GM18870 (cell line): ENCODE data around the gene TCF25.
"Not testable (repeated sequence)": the region's sequence is repeated elsewhere in the genome, so short reads cannot be mapped to it uniquely, and the experiment has no call there.

ENCODE experiments used
- ATAC-seq: cut with Tn5 transposase; IDR thresholded peaks from one replicate; pipeline ENCODE4 v1.9.1; 2021; ENCODE audit warnings: moderate library complexity; ENCODE audit not compliant: unreplicated experiment

Gene TCF25

DNA sequence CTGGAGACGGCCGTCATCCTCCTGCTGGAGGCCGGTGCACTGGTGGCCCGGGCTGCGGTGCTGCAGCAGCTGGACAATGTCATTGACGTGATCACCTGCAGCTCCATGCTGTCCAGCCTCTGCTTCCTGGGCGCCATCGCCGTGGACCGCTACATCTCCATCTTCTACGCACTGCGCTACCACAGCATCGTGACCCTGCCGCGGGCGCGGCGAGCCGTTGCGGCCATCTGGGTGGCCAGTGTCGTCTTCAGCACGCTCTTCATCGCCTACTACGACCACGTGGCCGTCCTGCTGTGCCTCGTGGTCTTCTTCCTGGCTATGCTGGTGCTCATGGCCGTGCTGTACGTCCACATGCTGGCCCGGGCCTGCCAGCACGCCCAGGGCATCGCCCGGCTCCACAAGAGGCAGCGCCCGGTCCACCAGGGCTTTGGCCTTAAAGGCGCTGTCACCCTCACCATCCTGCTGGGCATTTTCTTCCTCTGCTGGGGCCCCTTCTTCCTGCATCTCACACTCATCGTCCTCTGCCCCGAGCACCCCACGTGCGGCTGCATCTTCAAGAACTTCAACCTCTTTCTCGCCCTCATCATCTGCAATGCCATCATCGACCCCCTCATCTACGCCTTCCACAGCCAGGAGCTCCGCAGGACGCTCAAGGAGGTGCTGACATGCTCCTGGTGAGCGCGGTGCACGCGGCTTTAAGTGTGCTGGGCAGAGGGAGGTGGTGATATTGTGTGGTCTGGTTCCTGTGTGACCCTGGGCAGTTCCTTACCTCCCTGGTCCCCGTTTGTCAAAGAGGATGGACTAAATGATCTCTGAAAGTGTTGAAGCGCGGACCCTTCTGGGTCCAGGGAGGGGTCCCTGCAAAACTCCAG lies 46.4 kb downstream of the TCF25 start:
- no peak for ATAC-seq

DNA sequence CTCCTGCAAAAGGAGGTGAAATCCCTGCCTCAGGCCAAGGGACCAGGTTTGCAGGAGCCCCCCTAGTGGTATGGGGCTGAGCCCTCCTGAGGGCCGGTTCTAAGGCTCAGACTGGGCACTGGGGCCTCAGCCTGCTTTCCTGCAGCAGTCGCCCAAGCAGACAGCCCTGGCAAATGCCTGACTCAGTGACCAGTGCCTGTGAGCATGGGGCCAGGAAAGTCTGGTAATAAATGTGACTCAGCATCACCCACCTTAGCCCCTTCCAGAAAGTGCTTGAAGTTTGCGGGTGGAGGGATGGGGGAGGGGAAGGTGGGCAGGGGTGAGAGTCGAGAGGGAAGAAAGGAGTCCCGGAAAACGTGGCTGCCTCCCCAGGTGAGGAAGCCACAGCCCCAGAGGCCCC lies 47.3 kb downstream of the TCF25 start:
- no peak for ATAC-seq

DNA sequence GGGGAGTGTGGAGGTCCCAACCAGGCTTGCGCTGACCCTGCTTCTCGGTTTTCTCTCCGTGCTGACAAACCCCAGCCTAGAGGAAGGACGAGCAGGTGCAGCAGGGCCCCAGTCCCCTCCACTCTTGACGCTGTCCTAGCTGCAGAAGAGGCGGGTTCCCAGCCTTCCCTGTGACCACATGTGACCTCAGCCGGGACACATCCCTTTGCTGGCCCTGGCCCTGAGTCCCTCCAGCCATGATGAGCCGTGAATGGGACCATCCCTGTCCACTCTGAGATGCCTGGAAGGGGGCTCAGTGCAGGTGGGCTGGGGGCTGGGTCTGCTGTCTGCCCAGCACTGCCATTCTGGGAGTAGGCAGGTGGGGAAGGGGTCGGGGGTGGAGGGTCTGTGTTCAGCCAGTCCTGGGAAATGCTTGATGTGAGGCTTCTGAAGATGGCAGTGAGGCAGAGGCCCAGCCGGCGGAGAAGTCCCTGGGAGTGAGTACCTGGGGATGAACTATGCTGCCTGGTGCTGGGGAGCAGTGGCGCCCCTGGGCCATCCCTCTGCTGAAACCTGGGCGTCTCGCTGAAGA lies 47.8 kb downstream of the TCF25 start:
- no peak for ATAC-seq

DNA sequence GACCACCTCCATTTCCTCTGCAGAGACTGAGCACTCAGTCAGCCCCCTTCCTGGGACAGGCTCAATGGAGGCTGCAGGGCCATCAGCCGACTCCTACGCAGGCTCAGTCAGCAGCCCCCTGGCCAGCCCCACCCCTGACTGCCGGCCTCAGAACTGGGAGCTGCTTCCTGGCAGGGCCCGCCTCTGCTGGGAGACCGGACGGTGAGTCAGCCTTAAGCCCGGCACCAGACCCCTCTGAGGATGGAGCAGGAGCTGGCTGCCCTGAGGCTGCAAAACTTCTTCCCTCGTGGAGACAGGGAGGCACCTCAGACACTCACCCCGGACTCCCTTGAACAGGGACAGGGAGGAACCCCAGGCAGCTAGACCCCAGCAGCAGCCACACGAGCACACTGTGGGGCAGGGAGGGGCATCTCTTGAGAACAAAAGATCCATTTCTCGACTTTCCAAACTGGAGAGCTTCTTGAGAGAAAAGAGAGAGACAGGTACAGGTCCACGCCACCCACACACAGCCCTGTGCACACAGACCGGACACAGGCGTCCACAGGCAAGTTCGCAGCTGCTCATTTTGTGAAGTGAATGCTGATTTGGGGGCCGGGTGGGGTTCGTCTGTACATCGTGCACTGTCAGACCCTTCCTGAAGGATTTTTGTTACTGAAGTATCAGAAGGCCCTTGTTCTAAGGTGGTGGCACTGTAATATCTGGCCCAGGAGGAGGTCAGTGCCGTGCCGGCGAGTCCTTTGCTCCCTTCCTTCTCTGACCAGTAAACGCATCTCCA lies 48.5 kb downstream of the TCF25 start:
- no peak for ATAC-seq

DNA sequence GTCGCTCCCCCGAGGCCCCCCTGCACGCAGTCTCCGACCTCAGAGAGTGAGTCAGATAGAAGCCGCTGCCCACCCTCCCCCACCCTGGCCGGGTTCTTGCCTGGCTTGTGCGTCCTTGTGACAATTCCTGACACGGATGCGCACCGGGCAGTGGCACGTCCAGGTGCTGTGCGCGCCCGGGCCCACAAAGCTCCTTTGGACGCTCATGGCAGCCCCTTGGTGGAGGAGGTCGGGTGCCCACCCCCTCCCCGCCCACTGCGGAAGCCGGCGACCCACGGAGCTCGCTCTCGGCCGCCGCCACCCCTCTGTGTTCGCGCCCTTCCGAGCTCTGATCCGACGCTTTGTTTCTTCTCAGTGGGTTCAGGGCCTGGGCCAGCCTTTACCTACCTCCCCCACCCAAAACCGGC lies 49.1 kb downstream of the TCF25 start:
- ATAC-seq: no peak

DNA sequence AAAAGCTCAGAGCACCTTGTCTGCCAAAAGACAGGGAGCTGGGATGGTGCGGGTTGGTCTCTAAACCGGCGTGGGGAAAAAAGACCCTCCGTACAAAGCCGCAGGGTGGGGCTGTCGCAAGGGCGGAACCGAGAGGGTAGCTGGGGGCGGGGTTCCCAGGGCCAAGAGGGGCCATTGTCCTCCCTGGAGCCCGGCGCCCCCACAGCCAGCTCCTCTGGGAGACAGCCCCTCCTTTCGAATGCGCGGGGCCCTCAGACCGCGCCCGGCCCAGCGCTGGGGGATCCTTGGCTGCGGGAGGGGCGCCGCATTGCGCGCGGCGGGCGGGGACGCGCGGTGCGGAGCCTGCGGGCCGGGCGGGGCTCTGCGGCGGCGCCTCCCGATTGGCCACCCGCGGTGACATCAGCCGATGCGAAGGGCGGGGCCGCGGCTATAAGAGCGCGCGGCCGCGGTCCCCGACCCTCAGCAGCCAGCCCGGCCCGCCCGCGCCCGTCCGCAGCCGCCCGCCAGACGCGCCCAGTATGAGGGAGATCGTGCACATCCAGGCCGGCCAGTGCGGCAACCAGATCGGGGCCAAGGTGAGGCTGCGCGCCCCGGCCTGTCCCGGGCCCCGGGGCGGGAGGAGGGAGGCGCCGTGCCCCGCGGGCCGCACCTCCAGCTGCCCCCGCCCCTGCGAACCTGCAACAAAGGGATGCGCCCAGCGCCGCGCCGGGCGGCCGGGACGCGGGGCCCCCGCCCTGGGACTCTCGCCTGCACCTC lies 49.7 kb downstream of the TCF25 start, which contains the start of gene TUBB3:
TUBB3 (plus strand) TSS at position 459 of the 756 bp plus-strand sequence; CDS start at position 519, 60 bp downstream.
- no peak for ATAC-seq

DNA sequence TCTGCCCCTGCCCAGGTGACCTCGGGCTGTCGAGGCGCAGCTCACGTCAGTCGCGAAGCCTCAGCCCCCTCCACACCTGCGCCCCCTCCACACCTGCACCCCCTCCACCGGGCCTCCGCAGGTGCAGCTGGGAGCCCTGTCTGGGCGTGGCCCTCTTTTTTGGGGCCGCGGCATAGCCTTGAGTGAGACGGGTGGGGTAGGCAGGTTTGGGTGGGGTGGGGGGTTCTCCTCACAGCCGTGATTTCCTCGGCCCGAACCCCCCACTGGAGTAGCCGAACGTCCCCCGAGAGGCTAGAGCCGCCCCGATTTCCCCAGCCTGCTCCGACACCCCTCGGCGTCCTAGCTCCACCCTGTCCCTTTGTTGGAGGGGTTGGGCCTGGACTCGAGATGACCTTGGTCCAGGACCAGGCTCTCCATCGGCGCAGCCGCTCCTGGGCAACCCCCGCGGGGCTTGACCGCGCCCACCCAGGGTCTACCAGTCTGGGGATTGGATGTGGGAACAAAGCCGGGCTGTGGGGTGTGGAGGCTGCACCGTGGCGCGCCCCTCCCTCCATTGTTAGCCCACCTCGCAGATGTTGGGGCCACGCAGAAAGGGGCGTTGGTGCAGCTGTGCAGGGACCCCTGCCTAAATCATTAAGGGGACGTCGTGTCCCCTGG lies 50.4 kb downstream of the TCF25 start:
- ATAC-seq: no peak

DNA sequence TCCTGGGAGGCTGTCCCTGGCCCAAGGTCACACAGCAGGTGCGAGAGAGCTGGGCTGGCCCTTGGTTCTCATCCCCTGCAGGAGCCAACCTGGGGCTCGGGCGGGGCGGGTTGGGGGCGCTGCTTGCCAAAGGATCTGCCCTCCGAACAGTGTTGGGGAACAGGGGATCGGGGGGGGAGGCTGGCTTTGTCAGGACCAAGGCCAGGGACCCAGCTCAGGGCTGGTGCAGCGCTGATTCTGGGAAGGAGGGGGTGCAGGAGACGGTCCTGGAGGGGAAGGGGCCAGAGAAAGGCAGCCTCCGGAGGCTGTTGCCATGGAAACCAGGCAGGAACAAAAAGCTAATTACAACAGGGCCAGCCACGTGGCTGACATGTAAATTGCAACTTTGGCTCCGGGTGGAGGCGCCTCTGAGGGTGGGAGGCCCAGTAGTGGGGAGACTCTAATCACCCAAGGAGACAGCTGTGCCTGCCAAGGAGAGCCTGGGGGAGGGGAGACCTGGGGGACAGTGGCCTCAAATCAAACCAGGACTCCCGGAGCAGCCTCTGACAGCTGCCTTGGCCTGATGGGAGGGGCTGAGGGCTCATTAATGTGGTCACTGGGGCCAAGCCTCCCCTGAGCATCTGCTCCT lies 51.0 kb downstream of the TCF25 start:
- no peak for ATAC-seq

DNA sequence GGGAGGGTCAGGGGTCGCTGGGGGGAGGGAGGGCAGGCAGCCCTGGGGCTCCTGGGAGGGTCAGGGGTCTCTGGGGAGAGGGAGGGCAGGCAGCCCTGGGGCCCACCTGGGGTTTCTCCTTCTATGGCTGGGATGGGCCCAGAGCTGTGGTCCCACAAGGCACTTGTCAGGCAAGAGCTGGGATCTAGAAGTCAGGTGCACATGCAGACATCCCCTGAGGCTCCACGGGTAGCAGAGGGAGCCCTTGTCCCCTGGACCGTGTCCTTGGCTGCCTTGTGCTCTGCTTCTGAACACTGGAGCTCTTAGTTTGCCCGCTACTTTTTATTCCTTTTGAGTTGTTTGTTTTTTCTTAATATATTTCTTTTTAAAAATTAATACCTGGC lies 51.5 kb downstream of the TCF25 start:
- no peak for ATAC-seq

DNA sequence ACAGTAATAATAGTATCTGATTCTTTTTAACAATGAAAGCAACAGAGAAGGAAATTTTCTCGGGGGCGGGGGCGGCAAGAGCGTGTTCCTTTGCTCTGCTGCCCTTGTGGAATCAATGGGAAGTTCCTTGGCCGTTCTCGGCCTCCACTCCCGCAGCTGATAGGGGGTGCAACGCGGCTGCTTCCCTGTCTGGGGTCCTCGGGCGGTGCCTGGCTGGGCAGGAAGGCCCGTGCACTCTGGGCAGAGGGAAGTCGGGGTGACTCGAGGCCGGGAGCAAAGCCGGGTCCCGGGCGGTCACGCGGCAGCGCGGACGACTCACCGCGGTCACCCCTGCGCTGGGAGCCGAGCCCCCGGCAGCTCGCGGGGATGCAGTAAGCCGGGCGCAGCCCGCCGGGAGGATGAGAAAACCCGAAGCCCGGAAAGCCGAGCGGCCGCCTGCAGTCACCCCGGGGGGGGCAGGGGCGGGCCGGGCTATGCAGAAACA lies 52.2 kb downstream of the TCF25 start:
- no peak for ATAC-seq

DNA sequence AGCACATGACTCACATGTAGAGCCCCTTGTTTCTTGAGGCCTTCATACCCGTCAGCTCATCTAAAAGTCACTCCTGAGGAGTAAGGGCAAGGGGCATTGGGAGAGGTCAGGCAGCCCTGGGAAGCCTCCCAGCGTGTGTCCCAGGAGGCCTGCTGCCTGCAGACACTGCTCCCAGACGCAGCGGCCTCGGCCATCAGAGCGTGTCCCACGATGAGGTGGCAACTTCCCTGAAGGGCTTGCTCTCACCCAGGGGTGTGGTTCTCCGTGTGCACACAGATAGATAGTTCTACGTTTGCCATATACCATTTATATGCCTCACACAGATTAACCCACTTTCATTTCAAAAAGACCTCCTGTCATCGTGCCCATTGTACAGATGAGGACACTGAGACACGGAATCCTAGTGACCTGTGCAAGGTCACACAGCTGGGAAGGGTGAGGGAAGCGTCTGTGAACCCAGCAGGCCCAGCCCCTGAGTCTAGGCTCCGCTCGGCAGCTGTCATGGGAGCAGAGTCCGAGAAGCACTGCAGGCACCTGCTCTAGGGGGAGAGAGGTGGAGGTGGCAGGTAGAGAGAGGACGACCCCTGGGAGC lies 58.0 kb downstream of the TCF25 start:
- no peak for ATAC-seq

DNA sequence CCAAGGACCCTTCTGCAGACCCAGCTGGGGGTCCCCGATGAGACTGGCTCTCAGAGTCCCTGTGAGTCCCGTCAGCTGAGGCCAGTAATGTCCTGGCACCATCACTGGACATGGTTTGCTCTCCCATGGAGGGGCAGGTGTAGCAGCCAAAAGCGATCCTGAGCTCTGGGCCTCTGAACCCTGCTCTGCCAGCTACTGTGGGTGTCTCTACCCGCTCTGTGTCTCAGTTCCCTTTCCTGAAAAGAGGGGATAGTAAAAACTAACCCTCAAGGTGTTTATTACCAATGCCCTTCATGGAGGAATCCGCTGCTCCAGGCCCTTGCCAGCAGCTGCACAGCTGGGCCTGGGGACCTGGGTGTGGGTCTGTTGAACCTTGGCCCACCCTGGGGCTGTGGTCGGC lies 58.6 kb downstream of the TCF25 start:
- ATAC-seq: no peak

DNA sequence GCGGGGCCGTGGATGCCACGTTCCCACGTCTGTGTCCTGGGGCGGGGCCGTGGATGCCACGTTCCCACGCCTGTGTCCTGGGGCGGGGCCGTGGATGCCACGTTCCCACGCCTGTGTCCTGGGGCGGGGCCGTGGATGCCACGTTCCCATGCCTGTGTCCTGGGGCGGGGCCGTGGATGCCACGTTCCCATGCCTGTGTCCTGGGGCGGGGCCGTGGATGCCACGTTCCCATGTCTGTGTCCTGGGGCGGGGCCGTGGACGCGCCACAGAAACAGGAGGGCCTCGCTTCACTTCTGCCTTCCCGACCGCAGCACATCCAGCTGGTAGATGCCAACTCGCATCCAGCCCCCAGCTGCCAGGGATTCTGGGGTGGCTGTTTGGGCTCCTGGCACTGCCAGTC lies 60.6 kb downstream of the TCF25 start:
- not testable (repeated sequence) for ATAC-seq

DNA sequence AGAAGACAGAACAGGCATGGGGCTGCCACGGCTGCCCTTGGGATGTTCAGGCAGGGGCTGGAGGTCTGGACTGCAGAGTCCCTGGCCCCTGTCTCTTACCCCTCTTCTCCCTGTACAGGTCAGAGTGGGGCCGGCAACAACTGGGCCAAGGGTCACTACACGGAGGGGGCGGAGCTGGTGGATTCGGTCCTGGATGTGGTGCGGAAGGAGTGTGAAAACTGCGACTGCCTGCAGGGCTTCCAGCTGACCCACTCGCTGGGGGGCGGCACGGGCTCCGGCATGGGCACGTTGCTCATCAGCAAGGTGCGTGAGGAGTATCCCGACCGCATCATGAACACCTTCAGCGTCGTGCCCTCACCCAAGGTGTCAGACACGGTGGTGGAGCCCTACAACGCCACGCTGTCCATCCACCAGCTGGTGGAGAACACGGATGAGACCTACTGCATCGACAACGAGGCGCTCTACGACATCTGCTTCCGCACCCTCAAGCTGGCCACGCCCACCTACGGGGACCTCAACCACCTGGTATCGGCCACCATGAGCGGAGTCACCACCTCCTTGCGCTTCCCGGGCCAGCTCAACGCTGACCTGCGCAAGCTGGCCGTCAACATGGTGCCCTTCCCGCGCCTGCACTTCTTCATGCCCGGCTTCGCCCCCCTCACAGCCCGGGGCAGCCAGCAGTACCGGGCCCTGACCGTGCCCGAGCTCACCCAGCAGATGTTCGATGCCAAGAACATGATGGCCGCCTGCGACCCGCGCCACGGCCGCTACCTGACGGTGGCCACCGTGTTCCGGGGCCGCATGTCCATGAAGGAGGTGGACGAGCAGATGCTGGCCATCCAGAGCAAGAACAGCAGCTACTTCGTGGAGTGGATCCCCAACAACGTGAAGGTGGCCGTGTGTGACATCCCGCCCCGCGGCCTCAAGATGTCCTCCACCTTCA lies 61.5 kb downstream of the TCF25 start:
- ATAC-seq: no peak

DNA sequence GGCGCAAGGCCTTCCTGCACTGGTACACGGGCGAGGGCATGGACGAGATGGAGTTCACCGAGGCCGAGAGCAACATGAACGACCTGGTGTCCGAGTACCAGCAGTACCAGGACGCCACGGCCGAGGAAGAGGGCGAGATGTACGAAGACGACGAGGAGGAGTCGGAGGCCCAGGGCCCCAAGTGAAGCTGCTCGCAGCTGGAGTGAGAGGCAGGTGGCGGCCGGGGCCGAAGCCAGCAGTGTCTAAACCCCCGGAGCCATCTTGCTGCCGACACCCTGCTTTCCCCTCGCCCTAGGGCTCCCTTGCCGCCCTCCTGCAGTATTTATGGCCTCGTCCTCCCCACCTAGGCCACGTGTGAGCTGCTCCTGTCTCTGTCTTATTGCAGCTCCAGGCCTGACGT lies 62.2 kb downstream of the TCF25 start:
- ATAC-seq: not testable (repeated sequence)

DNA sequence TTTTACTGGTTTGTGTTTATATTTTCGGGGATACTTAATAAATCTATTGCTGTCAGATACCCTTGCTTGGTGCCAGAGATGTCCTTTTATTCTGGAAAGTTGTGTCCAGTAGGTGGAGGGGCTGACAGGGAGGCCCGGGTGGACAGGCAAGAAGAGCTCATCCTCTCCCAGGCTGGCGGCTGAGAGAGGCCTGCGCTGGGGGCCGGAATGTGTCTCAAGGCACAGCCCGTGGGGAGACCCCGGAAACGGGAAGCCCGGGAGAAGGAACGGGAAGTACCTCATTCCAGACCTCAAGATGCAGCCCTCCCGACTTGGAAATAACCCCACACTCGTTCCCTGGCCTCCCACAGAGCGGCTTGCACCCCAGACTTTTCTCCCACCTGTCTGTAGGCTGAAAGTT lies 62.6 kb downstream of the TCF25 start:
- ATAC-seq: no peak

DNA sequence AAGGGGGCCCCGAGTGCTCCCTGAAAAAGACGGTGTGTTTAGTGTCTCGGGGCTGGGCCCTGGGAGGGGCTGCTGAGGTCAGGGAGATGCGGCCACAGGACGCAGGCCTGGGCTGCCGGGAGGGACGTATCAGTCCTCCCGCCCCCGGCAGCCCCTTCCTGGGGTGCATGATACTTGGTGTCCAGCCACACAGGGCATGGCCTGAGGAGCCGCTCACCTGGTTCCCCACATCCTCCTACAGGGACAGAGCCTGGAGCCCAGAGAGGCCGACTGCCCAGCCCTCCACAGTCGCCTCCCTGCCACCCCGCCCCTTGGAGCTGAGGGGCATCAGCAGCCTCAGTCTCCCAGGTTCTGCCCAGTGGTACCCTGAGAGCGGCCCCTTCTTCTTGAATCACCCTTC lies 63.1 kb downstream of the TCF25 start:
- ATAC-seq: no peak

DNA sequence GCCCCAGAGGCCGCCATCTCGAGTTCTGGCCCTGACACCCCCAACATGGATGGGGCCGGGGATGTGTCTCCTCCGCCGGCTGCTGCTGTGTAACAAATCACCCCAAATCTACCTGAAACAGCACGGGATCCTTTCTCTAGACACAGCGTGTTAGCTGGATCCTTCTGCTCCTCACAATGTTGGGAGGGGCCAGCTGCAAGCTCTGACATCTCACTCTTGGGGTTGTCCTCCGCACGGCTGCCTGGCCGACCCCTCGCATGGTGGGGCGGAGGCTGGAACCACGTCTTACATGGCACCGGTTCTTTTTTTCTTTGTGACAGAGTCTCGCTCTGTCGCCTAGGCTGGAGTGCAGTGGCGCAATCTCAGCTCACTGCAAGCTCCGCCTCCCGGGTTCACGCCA lies 63.6 kb downstream of the TCF25 start:
- ATAC-seq: no peak
